ENCODE results near the gene ZNF205.
A peak's percentile ranks its signal among the peaks of the same experiment; 100 is the strongest.
"Not testable (repeated sequence)": the region's sequence is repeated elsewhere in the genome, so short reads cannot be mapped to it uniquely, and the experiment has no call there.

The ZNF205 gene

DNA sequence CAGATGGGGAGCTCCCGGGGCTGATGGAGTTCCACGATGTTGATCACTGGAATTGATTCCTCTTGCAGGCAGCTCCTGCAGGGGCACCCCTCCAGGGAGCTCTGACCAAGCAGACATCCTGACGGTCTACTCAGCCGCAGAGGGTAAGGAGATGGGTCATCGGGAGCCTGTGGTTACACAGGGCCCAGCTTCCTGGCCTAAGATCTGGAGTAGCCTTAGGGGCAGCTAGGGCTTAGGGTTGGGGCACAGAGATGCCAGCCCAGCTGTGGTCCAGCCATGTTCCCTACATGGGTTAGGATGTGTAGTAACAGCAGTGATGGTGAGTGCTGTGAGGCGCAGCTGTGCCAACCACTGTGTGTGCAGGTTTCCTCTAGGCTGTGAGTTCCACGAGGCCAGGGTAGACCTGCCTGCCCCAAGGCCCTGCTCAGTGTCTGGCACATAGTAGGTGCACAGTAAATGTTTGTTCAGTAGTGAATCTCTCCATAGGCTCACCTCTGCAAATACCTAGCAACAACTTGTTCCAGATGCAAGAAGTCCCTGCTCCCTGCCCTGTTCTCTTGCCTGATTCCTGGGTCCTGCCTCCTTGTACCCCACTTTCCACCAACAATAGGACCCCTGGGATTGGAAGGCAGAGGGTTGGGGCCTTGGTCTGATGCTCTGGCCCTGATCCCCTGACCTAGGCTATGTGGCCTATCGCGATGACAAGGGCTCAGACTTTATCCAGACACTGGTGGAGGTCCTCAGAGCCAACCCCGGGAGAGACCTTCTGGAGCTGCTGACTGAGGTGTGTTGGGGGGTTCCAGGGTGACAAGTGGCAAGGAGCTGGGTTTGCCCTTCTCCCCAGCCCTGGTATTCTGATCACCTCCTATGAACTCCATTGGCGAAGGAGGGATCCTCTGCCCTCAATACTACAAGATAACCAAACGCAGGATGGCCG, 36.1 kb downstream of the ZNF205 start:
- no peak for DNase-seq (ENCODE audit: low read depth, low spot score)

DNA sequence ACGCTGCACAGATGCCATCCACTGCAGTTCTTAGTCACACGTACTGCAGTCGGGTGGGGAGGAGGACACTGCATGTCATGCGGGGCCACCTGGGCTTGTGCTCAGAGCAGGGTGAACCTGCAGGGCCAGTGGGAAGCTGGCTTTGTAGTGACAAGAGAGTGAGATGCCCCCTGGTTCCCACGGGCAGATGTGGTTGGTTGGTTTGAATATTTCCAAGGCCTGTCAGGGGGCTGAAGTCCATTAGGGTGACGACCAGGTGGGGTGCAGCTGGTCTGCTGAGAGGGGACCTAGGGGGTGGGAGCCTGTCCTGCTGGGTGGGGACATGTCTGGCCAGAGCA, 36.8 kb downstream of the ZNF205 start:
- DNase-seq (ENCODE audit: low read depth, low spot score), result no peak

DNA sequence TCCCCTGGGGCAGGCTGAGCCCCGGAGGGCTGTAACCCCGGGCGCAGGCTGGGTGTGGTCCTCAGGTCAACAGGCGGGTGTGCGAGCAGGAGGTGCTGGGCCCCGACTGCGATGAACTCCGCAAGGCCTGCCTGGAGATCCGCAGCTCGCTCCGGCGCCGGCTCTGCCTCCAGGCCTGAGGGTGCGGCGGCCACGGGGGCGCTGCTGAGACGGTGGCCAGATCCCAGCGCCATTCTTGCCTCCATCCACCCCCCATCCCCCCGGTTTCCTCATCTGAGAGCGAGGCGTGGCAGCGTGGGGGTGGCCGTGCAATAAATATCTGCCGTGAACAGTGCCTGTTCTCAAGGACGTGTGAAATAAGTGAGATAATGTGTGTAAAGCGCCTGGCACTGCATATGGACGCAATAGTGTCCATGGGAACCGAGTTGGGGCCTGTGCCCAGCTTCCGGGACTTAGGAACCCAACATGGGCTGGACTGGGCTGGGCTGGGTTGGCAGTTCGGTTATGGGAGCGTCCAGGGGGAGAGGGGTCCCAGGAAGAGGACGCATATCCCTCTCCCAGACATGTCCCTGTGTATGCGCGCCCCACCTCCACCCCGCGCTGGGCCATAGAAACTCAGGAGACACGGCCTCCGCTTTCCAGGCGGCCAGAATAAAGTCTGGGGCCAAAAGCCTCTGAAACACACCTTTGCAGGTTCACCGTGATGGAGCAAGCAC, 37.4 kb downstream of the ZNF205 start:
- DNase-seq (ENCODE audit: low read depth, low spot score), result no peak

- peak; percentile 93 for DNase-seq (ENCODE audit: low read depth, low spot score)
These were observed 38.2 kb downstream of the ZNF205 start for GRCh38 chr16:3150346-3151218.

DNA sequence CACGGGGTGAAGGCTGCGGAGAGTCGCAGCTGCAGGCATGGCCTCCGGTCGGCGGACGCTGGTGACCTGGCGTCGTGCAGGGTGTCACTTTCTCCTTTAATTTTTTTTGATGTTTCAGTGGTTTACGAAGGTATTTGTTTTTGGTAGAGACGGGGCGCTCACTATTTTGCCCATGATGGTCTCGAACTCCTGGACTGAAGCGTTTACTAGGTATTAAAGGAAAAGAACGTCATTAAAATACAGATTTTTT, 39.6 kb downstream of the ZNF205 start:
- DNase-seq (ENCODE audit: low read depth, low spot score), result no peak

GRCh38 chr16:3152277-3152990, 40.0 kb downstream of the ZNF205 start:
- DNase-seq (ENCODE audit: low read depth, low spot score), result peak; percentile 63

- DNase-seq (ENCODE audit: low read depth, low spot score), result no peak
These were observed 40.6 kb downstream of the ZNF205 start for GRCh38 chr16:3152991-3153368.

DNA sequence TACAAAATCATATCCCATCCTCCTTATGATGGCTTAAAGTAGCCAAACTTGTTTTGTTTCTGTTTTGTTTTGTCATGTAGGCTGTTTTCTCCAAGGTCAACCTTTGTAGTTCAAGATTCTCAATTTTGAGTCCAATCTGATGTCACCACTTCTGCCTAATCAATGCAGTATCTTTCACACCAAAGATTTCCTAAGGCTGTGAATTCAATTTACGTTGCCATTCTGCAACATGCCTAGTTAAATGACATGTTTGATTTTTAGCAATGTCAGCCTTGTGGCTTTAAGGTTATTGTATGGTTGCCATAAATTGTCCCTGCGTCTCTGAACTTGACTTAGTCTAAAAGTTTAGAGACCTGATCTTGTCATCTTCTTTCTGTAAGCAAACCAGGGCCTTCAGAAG, 42.8 kb downstream of the ZNF205 start:
- DNase-seq (ENCODE audit: low read depth, low spot score), result no peak

GRCh38 chr16:3155972-3156371, 43.6 kb downstream of the ZNF205 start:
- no peak for DNase-seq (ENCODE audit: low read depth, low spot score)

DNA sequence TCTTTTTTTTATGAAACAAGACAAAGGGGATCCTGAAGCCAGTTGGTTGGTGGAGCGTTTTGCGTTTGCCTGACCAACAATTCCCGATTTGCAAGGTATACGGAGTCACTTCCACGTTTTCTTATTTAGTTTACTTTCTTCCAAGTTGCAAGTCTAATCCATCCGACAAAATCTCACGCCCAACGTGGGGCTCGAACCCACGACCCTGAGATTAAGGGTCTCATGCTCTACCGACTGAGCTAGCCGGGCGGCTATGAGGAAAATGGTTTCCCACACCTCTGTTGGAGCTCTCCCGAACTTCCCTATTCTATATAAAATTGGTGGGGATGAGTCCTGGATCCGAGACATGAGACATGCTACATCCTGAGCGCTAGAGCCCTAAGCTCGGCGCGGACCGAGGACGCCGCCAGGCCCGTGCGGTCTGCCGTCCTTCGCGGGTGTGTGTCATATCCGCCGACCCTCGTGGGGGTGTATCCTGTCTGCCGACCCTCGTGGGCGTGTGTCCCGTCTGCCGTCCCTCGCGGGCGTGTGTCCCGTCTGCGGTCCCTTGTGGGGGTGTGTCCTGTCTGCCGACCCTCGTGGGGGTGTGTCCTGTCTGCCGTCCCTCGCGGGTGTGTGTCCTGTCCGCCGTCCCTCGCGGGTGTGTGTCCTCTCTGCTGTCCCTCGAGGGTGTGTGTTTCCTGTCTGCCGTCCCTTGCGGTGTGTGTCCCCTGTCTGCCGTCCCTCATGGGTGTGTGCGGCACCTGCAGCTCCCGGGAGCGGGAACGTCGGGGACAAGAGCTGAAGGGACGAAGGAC, 45.0 kb downstream of the ZNF205 start:
- DNase-seq (ENCODE audit: low read depth, low spot score), result no peak

DNA sequence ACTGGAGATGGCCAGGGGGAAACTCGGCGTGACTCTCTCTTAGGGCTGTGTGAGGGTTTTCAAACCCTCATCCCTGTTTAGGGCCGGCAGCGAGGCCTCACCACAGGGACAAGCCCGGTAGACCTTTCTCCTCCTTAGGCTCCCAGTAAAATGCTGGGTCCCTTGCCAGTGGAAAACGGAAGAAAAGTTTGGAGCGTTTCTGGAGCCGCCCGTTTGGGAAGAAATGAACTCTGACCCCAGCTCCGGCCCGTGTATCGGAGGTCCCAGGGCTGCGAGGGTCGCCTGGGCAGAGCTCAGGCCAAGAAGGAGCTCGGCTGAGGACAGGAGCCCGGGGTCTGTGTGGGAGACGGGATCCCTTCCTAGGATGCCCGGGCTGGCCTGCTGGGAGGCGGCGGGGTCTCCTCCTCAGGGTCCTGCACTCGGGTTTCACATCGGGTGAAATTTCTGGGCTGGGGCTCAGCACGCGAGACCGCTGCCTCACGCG, 45.7 kb downstream of the ZNF205 start:
- no peak for DNase-seq (ENCODE audit: low read depth, low spot score)

- DNase-seq (ENCODE audit: low read depth, low spot score), result peak; percentile 70
These were observed 46.3 kb downstream of the ZNF205 start for GRCh38 chr16:3158510-3159314.

GRCh38 chr16:3161235-3162018, 49.0 kb downstream of the ZNF205 start:
- DNase-seq (ENCODE audit: low read depth, low spot score), result no peak

DNA sequence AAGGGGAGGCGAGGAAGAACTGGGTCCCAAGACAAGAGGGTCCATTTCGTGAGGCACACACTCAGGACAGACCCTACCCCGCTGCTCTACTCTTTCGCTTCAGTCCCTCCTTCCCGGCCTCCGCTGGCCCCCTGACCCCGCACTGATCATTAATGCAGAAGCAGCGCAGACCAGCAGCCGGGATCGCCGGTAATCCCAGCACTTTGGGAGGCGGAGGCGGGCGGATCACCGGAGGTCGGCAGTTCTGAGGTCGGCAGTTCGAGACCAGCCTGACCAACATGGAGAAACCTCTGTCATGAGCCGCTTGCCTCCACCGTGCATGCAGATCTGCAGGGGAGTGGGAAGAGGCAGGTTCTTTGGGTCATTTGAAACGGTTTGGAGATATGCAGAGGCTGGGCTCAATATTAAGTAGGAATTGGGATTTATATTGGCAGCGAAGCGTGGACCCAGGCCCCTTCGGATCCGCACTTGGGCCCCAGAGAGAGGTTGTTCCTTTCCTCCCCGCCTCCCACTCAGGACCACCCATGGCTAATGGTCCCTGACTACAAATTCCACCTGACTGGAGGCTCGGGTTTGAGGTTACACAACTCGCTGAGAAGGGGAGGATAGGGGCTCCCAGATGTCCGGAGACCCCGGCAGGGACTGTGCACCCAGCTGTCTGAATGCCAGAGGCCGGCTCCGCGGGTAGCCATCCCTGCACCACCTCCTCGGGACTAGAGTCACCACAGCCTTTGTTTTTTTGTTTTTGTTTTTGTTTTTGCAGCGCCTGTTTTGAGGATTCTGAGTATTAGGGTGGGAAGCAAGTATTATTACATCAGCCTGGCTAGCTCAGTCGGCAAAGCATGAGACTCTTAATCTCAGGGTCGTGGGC, 52.0 kb downstream of the ZNF205 start:
- no peak for DNase-seq (ENCODE audit: low read depth, low spot score)

DNA sequence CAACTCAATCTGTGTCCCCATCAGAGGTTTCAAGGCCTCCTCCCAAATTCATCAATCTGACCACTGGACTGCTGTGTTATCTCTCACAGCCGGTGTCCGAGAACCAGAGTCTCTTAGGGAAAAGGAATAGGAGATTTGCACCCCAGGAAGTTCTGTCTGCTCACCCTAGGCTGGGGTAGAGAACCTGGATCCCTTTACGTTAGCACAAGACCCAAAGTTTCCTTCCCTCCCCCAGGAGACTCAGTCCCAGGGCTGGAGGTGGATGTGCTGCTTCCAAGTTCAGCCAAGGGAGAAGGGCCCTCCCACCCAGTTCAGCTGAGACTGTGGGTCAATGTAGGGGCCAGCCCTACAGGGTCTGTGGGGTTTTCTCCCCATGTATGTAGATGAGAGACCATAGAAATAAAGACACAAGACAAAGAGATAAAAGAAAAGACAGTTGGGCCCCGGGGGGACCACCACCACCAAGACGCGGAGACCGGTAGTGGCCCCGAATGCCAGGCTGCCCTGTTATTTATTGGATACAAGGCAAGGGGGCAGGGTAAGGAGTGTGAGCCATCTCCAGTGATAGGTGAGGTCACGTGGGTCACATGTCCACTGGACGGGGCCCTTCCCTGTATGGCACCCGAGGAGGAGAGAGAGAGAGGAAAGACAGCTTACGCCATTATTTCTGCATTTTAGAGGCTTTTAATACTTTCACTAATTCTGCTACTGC, 52.9 kb downstream of the ZNF205 start:
- no peak for DNase-seq (ENCODE audit: low read depth, low spot score)

GRCh38 chr16:3166505-3166886, 54.1 kb downstream of the ZNF205 start:
- no peak for DNase-seq (ENCODE audit: low read depth, low spot score)

DNA sequence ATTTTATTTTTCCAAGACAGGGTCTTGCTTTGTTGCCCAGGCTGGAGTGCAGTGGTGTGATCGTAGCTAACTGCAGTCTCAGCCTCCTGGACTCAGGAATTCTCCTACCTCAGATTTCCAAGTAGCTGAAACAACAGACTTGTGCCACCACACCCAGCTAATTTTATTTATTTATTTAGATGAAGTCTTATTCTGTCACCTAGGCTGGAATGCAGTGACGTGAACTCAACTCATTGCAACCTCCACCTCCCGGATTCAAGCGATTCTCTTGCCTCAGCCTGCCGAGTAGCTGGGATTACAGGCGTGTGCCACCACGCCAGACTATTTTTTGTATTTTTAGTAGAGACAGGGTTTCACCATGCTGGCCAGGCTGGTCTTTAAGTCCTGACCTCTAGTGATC, 56.3 kb downstream of the ZNF205 start:
- DNase-seq (ENCODE audit: low read depth, low spot score), result not testable (repeated sequence)
